Activated T-helper 2 cell treated with anti-CD3 and anti-CD28 coated beads, Interferon-gamma antibody, Interleukin-2, Interleukin-4, amounts not matched to agents 10 μg/mL and 5 μg/mL and 100 μg/mL, durations not matched to agents 14 hours and 24 hours and 36 hours (primary cell): ENCODE measurements around the gene SERPING1. TPM values are rescaled to one million over a fixed set of nuclear protein-coding genes. Genes with fewer than 3 reads are reported as not detected.

Source experiments
- DNase-seq: peaks from one replicate; pipeline ENCODE4 v3.0.0; 2021; ENCODE audit warnings: low spot score
- H3K27ac Mint-ChIP-seq: one replicate; pipeline ENCODE4 v1.8.0; 2021; ENCODE audit warnings: mixed read lengths
- H3K27me3 Mint-ChIP-seq: one replicate; pipeline ENCODE4 v1.8.0; 2021; ENCODE audit warnings: low read depth, mixed read lengths
- H3K36me3 Mint-ChIP-seq: one replicate; pipeline ENCODE4 v1.8.0; 2021; ENCODE audit warnings: low read depth, mixed read lengths
- H3K4me1 Mint-ChIP-seq: one replicate; pipeline ENCODE4 v1.8.0; 2021; ENCODE audit warnings: low read depth, mixed read lengths
- H3K4me3 Mint-ChIP-seq: one replicate; pipeline ENCODE4 v1.8.0; 2021; ENCODE audit warnings: low read depth, mild to moderate bottlenecking, moderate library complexity, mixed read lengths
- H3K9me3 Mint-ChIP-seq: one replicate; pipeline ENCODE4 v1.8.0; 2021; ENCODE audit warnings: mixed read lengths
- intact Hi-C: fragments of 100-400 bp; cut with micrococcal nuclease; formaldehyde crosslinking; loops from one replicate; pipeline ENCODE4 v1.15.1; 2023
- total RNA-seq: library from RNA; stranded (reverse); gene quantifications from 2 replicates; pipeline ENCODE4 v1.2.3, GENCODE V29; 2022

The SERPING1 gene
- total RNA-seq, 1 donor from 2014 or later = not detected

- Mint-ChIP-seq H3K36me3 (peaks cover 13% of the 10 kb centered on the region), H3K4me3 (peak overlapping the region; percentile 99), H3K4me1 (peaks cover 24% of the 10 kb centered on the region), H3K27ac (peak overlapping the region; percentile 97), H3K27me3 (no peaks in the 10 kb centered on the region), H3K9me3 (no peaks in the 10 kb centered on the region)
- DNase-seq = peak; percentile 82
- intact Hi-C loops = loop anchor here (1.0 to 5.0 kb wide), 7 partner anchors 73 to 1009 kb away; partner anchors contain the start of genes LPXN, MED19, TMX2 and ZFP91
Measured at GRCh38 chr11:57568330-57568766, 29.1 kb upstream of the SERPING1 start.

DNA sequence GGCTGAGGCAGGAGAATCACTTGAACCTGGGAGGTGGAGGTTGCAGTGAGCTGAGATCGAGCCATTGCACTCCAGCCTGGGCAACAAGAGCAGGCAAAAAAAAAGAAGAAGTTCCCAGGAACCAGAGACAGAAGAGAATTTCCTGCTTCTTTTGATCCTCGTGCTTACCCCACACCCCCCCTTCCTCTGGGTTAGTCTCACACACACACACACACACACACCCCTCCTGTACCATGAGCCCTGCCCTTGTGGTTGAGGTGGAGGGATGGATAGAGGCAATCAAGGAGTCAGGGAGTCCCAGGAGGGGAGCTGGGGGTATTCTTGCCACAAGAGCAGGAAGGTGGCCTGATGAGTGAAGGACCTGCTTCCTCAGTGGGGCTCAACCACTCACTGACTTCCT lies 25.9 kb upstream of the SERPING1 start:
- intact Hi-C loops = no loop called here
- H3K9me3 Mint-ChIP-seq = no peaks in the 10 kb centered on the region
- H3K4me1 Mint-ChIP-seq = peaks cover 6% of the 10 kb centered on the region
- no peak for DNase-seq
- H3K4me3 Mint-ChIP-seq = no peak overlapping the region
- peaks cover 6% of the 10 kb centered on the region for H3K27me3 Mint-ChIP-seq
- no peaks in the 10 kb centered on the region for H3K36me3 Mint-ChIP-seq
- H3K27ac Mint-ChIP-seq = no peak overlapping the region

GRCh38 chr11:57574061-57574460 lies 23.4 kb upstream of the SERPING1 start:
- intact Hi-C loops = no loop called here
- H3K27me3 Mint-ChIP-seq = peaks cover 8% of the 10 kb centered on the region
- H3K9me3 Mint-ChIP-seq = no peaks in the 10 kb centered on the region
- H3K4me1 Mint-ChIP-seq = no peaks in the 10 kb centered on the region
- no peaks in the 10 kb centered on the region for H3K36me3 Mint-ChIP-seq
- no peak for DNase-seq
- H3K27ac Mint-ChIP-seq = no peak overlapping the region
- no peak overlapping the region for H3K4me3 Mint-ChIP-seq

- no peak overlapping the region for H3K27ac Mint-ChIP-seq
Measured at GRCh38 chr11:57584341-57584740, 13.1 kb upstream of the SERPING1 start.

GRCh38 chr11:57585301-57585700 lies 12.2 kb upstream of the SERPING1 start:
- Mint-ChIP-seq H3K27ac (no peak overlapping the region), H3K4me3 (no peak overlapping the region), H3K27me3 (no peaks in the 10 kb centered on the region), H3K4me1 (no peaks in the 10 kb centered on the region), H3K9me3 (no peaks in the 10 kb centered on the region), H3K36me3 (no peaks in the 10 kb centered on the region)
- intact Hi-C loops = no loop called here
- DNase-seq = no peak

More at GRCh38 chr11:57584341-57584740, 13.1 kb upstream of the SERPING1 start:
- Mint-ChIP-seq H3K9me3 (no peaks in the 10 kb centered on the region), H3K4me1 (no peaks in the 10 kb centered on the region), H3K36me3 (no peaks in the 10 kb centered on the region), H3K4me3 (no peak overlapping the region), H3K27me3 (no peaks in the 10 kb centered on the region)
- intact Hi-C loops = no loop called here
- DNase-seq = no peak

- no peaks in the 10 kb centered on the region for H3K27me3 Mint-ChIP-seq
- H3K36me3 Mint-ChIP-seq = no peaks in the 10 kb centered on the region
- H3K27ac Mint-ChIP-seq = no peak overlapping the region
- no peaks in the 10 kb centered on the region for H3K4me1 Mint-ChIP-seq
- DNase-seq = no peak
- H3K9me3 Mint-ChIP-seq = no peaks in the 10 kb centered on the region
- intact Hi-C loops = no loop called here
- H3K4me3 Mint-ChIP-seq = no peak overlapping the region
Measured at GRCh38 chr11:57586711-57587245, 10.7 kb upstream of the SERPING1 start.

DNA sequence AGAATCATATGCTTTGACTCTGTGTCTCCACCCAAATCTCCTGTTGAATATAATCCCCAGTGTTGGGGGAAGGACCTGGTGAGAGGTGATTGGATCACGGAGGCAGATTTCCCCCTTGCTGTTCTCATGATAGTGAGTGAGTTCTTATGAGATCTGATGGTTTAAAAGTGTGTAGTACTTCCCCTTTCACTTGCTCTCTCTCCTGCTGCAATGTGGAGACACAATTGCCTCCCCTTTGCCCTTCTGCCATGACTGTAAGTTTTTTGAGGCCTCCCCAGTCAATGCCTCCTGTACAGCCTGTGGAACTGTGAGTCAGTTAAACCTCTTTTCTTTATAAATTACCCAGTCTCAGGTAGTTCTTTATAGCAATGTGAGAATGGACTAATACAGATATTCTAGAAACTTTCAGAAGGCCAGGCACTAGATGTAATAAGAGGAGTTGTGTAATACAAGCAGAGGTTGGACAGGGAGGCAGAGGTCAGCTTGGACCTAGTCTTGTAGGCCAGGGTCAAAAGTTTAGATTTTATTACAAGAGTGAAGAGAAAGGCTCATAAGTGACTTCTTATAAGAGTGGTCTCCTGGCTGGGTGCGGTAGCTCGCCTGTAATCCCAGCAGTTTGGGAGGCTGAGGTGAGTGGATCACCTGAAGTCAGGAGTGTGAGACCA lies 9.3 kb upstream of the SERPING1 start:
- Mint-ChIP-seq H3K4me1 (no peaks in the 10 kb centered on the region), H3K27ac (no peak overlapping the region), H3K36me3 (no peaks in the 10 kb centered on the region), H3K9me3 (no peaks in the 10 kb centered on the region), H3K27me3 (peaks cover 3% of the 10 kb centered on the region), H3K4me3 (no peak overlapping the region)
- intact Hi-C loops = no loop called here
- no peak for DNase-seq

DNA sequence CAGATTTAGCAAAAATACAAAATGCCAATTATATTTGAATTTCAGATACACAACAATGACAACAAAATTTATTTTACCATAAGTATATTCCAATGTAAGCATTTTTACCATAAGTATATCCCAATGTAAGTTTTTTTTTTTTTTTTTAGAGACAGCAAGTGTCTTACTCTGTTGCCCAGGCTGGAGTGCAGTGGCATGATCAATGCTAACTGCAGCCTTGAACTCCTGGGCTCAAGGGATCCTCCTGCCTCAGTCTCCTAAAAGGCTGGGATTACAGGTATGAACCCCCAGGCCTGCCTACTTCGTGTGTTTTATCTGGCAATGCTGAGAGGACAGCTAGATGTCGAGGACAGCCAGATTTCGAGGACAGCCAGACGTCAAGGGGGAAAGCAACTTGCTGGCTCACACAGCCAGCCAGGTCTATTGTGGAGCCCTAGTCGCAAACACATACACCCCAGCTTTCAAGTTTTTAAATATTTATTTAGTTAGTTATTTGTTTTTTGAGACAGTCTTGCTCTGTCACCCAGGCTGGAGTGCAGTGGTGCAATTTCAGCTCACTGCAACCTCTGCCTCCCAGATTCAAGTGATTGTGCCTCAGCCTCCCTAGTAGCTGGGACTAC lies 1.1 kb upstream of the SERPING1 start:
- Mint-ChIP-seq H3K4me1 (no peaks in the 10 kb centered on the region), H3K9me3 (no peaks in the 10 kb centered on the region), H3K36me3 (no peaks in the 10 kb centered on the region), H3K27ac (no peak overlapping the region), H3K27me3 (peaks cover 43% of the 10 kb centered on the region), H3K4me3 (no peak overlapping the region)
- no peak for DNase-seq
- intact Hi-C loops = no loop called here

GRCh38 chr11:57597916-57598830 lies 688 bp downstream of the SERPING1 start:
- Mint-ChIP-seq H3K9me3 (no peaks in the 10 kb centered on the region), H3K36me3 (no peaks in the 10 kb centered on the region), H3K4me3 (no peak overlapping the region), H3K27me3 (peaks cover 40% of the 10 kb centered on the region), H3K27ac (no peak overlapping the region), H3K4me1 (no peaks in the 10 kb centered on the region)
- intact Hi-C loops = no loop called here
- DNase-seq = no peak

GRCh38 chr11:57598831-57599155 lies 1.3 kb downstream of the SERPING1 start:
- no peaks in the 10 kb centered on the region for H3K9me3 Mint-ChIP-seq

DNA sequence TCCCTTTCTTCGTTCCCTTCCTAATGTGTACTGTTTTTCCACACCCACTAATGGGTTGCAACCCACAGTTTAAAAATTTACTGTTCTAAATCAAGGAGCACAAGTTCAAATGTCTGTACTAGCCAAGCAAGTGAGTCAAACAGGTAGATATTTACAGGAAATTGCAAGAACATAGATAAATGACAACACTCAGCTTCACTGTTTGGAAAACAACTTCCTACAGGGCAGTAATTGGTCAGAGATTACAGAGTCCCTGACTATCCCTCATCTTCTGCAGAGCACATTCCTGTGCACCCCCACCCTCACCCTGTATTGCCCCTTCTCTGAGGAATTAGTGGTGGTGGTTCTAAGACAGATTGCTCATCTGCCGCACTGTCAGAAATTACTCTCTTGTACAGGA lies 1.9 kb downstream of the SERPING1 start:
- H3K27ac Mint-ChIP-seq = no peak overlapping the region

More at GRCh38 chr11:57598831-57599155, 1.3 kb downstream of the SERPING1 start:
- no peak overlapping the region for H3K27ac Mint-ChIP-seq
- H3K36me3 Mint-ChIP-seq = no peaks in the 10 kb centered on the region
- peaks cover 40% of the 10 kb centered on the region for H3K27me3 Mint-ChIP-seq
- no peaks in the 10 kb centered on the region for H3K4me1 Mint-ChIP-seq
- no peak for DNase-seq
- H3K4me3 Mint-ChIP-seq = no peak overlapping the region
- intact Hi-C loops = no loop called here

GRCh38 chr11:57601297-57601696 lies 3.8 kb downstream of the SERPING1 start:
- Mint-ChIP-seq H3K27ac (no peak overlapping the region), H3K36me3 (no peaks in the 10 kb centered on the region), H3K4me3 (no peak overlapping the region), H3K27me3 (peaks cover 31% of the 10 kb centered on the region), H3K9me3 (no peaks in the 10 kb centered on the region), H3K4me1 (no peaks in the 10 kb centered on the region)
- no peak for DNase-seq
- intact Hi-C loops = no loop called here

More for the DNA sequence above, 1.9 kb downstream of the SERPING1 start:
- Mint-ChIP-seq H3K27me3 (peaks cover 34% of the 10 kb centered on the region), H3K4me1 (no peaks in the 10 kb centered on the region), H3K4me3 (no peak overlapping the region), H3K9me3 (no peaks in the 10 kb centered on the region), H3K36me3 (no peaks in the 10 kb centered on the region)
- DNase-seq = no peak
- intact Hi-C loops = no loop called here
